ENCODE results near the gene FOSL2. TPM values are rescaled to one million over a fixed set of nuclear protein-coding genes. Genes with fewer than 3 reads are reported as not detected.

FOSL2 gene
- polyA plus RNA-seq, 1 of the 3 experiments (the other 2 are of a cell fraction): 41.7 TPM

DNA sequence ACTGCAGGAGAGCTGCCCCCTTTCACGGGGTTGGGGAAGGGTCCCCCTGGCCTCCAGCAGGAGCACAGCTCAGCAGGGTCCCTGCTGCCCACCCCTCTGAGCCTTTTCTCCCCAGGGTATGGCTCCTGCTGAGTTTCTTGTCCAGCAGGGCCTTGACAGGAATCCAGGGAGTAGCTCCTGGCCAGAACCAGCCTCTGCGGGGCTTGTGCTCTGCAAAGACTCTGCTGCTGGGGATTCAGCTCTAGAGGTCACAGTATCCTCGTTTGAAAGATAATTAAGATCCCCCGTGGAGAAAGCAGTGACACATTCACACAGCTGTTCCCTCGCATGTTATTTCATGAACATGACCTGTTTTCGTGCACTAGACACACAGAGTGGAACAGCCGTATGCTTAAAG is 21.2 kb downstream of the FOSL2 start:
- H3K4me3 ChIP-seq (ENCODE audit: low read depth in 2 of 2, low read length in 1 of 2): no peak overlapping the region
- 90% methylated on average over 7 of the region's 7 CpGs for WGBS (ENCODE audit: low lambda C conversion rate)
- ChIA-PET POLR2A (interaction anchor here (0.6 kb wide), 1 partner anchor 552 kb away, joined by 3 read pairs; no protein-coding TSS in a partner anchor), CTCF (interaction anchor here (0.7 to 3.5 kb wide), 9 partner anchors 9 to 710 kb away, joined by 3 to 15 read pairs (median 5); no protein-coding TSS in a partner anchor)
- H3K36me3 ChIP-seq (replicated peaks in 1 of 2; ENCODE audit: control insufficient read depth in 1 of 2, insufficient read depth in 2 of 2, low read length in 1 of 2): peaks cover 39 to 49% of the 10 kb centered on the region in 2 experiments
- H3K4me1 ChIP-seq (ENCODE audit: control insufficient read depth in 1 of 2, insufficient read depth in 2 of 2, low read depth in 1 of 2, low read length in 1 of 2): no peaks in the 10 kb centered on the region
- H3F3A ChIP-seq (replicated peaks; ENCODE audit: insufficient read depth): peaks cover 22% of the 10 kb centered on the region
- TF ChIP-seq FOXM1 (IDR thresholded peaks at IDR 0.05; ENCODE audit: low read depth): no peak
- TF ChIP-seq SMC3 (IDR thresholded peaks at IDR 0.05; ENCODE audit: low read depth, low read length): no peak
- no peak for TF ChIP-seq FOXJ3 (CRISPR knock-in tag; IDR thresholded peaks at IDR 0.05)
- no peak for TF ChIP-seq RFX5 (IDR thresholded peaks at IDR 0.05; ENCODE audit: low read length)
- no peak for TF ChIP-seq EP300 (IDR thresholded peaks at IDR 0.05; ENCODE audit: borderline replicate concordance in 1 of 2, low read depth in 1 of 2, low read length in 1 of 2)
- TF ChIP-seq RXRA (IDR thresholded peaks at IDR 0.05; ENCODE audit: borderline replicate concordance, low read depth): no peak
- H3K27me3 ChIP-seq (ENCODE audit: insufficient read depth): no peaks in the 10 kb centered on the region
- H3K27ac ChIP-seq (ENCODE audit: low read depth in 2 of 2, low read length in 1 of 2): no peak overlapping the region
- H3K79me2 ChIP-seq (ENCODE audit: insufficient read depth): peaks cover 46% of the 10 kb centered on the region
- H2AFZ ChIP-seq (ENCODE audit: low read depth): no peak overlapping the region
- peaks cover 33% of the 10 kb centered on the region; the same call in 1 of the 2 replicates for H4K20me1 ChIP-seq (ENCODE audit: insufficient read depth)
- H3K9me3 ChIP-seq: no peaks in the 10 kb centered on the region
- no peak for DNase-seq
- no peak overlapping the region for H3K4me2 ChIP-seq
- no peaks in the 10 kb centered on the region for H3K9me2 ChIP-seq
- H3K9ac ChIP-seq: no peak overlapping the region

DNA sequence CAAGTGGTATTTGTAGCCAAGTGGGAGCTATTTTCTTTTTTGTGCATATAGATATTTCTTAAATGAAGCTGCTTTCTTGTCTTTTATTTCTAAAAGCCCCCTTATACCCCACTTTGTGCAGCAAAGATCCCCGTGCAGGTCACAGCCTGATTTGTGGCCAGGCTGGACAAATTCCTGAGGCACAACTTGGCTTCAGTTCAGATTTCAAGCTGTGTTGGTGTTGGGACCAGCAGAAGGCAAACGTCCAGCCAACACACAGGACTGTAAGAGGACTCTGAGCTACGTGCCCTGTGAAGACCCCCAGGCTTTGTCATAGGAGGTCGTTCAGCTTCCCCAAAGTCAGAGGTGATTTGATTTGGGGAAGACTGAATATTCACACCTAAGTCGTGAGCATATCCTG is 21.9 kb downstream of the FOSL2 start:
- Histone ChIP-seq H3K4me2 (no peak overlapping the region), H3F3A (replicated peaks; ENCODE audit: insufficient read depth) (peaks cover 22% of the 10 kb centered on the region), H3K36me3 (replicated peaks in 1 of 2; ENCODE audit: control insufficient read depth in 1 of 2, insufficient read depth in 2 of 2, low read length in 1 of 2) (peaks cover 39 to 44% of the 10 kb centered on the region in 2 experiments), H3K4me1 (ENCODE audit: control insufficient read depth in 1 of 2, insufficient read depth in 2 of 2, low read depth in 1 of 2, low read length in 1 of 2) (no peaks in the 10 kb centered on the region), H3K9me3 (no peaks in the 10 kb centered on the region), H3K79me2 (ENCODE audit: insufficient read depth) (peaks cover 39% of the 10 kb centered on the region; the same call in 1 of the 2 replicates), H3K9ac (no peak overlapping the region), H3K27me3 (ENCODE audit: insufficient read depth) (no peaks in the 10 kb centered on the region), H4K20me1 (ENCODE audit: insufficient read depth) (peaks cover 33% of the 10 kb centered on the region; the same call in 1 of the 2 replicates), H3K27ac (ENCODE audit: low read depth in 2 of 2, low read length in 1 of 2) (no peak overlapping the region), H2AFZ (ENCODE audit: low read depth) (no peak overlapping the region), H3K9me2 (no peaks in the 10 kb centered on the region), H3K4me3 (ENCODE audit: low read depth in 2 of 2, low read length in 1 of 2) (no peak overlapping the region)
- no peak; the same call in 1 of the 2 replicates for TF ChIP-seq POLR2AphosphoS5 (IDR thresholded peaks at IDR 0.05; ENCODE audit: low read depth, low read length)
- no peak for TF ChIP-seq GATA2 (CRISPR knock-in tag; IDR thresholded peaks at IDR 0.05)
- TF ChIP-seq RXRA (IDR thresholded peaks at IDR 0.05; ENCODE audit: borderline replicate concordance, low read depth): no peak
- TF ChIP-seq, protein P1, sequence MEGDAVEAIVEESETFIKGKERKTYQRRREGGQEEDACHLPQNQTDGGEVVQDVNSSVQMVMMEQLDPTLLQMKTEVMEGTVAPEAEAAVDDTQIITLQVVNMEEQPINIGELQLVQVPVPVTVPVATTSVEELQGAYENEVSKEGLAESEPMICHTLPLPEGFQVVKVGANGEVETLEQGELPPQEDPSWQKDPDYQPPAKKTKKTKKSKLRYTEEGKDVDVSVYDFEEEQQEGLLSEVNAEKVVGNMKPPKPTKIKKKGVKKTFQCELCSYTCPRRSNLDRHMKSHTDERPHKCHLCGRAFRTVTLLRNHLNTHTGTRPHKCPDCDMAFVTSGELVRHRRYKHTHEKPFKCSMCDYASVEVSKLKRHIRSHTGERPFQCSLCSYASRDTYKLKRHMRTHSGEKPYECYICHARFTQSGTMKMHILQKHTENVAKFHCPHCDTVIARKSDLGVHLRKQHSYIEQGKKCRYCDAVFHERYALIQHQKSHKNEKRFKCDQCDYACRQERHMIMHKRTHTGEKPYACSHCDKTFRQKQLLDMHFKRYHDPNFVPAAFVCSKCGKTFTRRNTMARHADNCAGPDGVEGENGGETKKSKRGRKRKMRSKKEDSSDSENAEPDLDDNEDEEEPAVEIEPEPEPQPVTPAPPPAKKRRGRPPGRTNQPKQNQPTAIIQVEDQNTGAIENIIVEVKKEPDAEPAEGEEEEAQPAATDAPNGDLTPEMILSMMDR (IDR thresholded peaks at IDR 0.05): no peak
- TF ChIP-seq, protein P2, sequence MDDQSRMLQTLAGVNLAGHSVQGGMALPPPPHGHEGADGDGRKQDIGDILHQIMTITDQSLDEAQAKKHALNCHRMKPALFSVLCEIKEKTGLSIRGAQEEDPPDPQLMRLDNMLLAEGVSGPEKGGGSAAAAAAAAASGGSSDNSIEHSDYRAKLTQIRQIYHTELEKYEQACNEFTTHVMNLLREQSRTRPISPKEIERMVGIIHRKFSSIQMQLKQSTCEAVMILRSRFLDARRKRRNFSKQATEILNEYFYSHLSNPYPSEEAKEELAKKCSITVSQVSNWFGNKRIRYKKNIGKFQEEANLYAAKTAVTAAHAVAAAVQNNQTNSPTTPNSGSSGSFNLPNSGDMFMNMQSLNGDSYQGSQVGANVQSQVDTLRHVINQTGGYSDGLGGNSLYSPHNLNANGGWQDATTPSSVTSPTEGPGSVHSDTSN (IDR thresholded peaks at IDR 0.05): no peak
- TF ChIP-seq, protein P3, sequence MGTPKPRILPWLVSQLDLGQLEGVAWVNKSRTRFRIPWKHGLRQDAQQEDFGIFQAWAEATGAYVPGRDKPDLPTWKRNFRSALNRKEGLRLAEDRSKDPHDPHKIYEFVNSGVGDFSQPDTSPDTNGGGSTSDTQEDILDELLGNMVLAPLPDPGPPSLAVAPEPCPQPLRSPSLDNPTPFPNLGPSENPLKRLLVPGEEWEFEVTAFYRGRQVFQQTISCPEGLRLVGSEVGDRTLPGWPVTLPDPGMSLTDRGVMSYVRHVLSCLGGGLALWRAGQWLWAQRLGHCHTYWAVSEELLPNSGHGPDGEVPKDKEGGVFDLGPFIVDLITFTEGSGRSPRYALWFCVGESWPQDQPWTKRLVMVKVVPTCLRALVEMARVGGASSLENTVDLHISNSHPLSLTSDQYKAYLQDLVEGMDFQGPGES (IDR thresholded peaks at IDR 0.05; ENCODE audit: low read depth, low read length): no peak
- no peak for TF ChIP-seq NFIC (IDR thresholded peaks at IDR 0.05; ENCODE audit: borderline replicate concordance)
- TF ChIP-seq SIN3A (IDR thresholded peaks at IDR 0.05; ENCODE audit: borderline replicate concordance, low read depth, low read length): no peak
- no peak for TF ChIP-seq GABPA (IDR thresholded peaks at IDR 0.05; ENCODE audit: low read depth)
- ChIA-PET POLR2A (no interaction called here), CTCF (interaction anchor here (0.6 to 2.9 kb wide), 7 partner anchors 10 to 711 kb away, joined by 3 to 11 read pairs (median 5); no protein-coding TSS in a partner anchor)
- DNase-seq: no peak
- WGBS (ENCODE audit: low lambda C conversion rate): 83% methylated on average over 5 of the region's 5 CpGs
